ENCODE results near the gene NLRP6. TPM values are rescaled to one million over a fixed set of nuclear protein-coding genes. Genes with fewer than 3 reads are reported as not detected.

NLRP6 gene
- total and polyA plus RNA-seq, 9 donors, result 0.02 to 1.1 (median 0.20) TPM; not detected in 3

DNA sequence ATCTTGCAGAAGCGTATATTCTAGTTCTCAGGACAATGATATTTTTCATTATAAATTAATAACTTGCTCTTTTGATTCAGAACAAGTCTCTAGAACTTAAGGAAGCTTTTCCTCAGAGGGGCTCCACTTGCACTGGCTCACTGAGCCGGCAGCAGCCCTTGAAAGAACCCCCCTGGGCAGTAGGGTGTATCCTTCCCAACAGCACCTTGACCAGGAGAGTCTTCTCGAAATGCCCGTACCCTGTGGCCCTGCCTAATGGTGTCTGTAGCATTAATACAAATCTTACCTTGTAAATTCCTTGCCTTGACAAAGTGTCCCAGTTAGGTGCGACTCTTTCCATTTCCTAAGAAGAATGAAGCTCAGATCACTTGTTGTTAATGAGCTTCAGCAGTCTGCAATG, 27.9 kb upstream of the NLRP6 start:
- intact Hi-C loops (cut with DNase I), result no loop called here
- 86 to 92% (median 91%) methylated on average over 5 of the region's 5 CpGs for WGBS, 3 donors
- Histone ChIP-seq H3K36me3 (no peaks in the 10 kb centered on the region), H3K4me3 (no peak overlapping the region), H3K27me3 (no peaks in the 10 kb centered on the region), H3K4me1 (ENCODE audit: insufficient read depth) (no peaks in the 10 kb centered on the region), H3K27ac (no peak overlapping the region), H3K9me3 (no peaks in the 10 kb centered on the region)
- TF ChIP-seq POLR2A (IDR thresholded peaks at IDR 0.05), result no peak
- TF ChIP-seq, protein P1, sequence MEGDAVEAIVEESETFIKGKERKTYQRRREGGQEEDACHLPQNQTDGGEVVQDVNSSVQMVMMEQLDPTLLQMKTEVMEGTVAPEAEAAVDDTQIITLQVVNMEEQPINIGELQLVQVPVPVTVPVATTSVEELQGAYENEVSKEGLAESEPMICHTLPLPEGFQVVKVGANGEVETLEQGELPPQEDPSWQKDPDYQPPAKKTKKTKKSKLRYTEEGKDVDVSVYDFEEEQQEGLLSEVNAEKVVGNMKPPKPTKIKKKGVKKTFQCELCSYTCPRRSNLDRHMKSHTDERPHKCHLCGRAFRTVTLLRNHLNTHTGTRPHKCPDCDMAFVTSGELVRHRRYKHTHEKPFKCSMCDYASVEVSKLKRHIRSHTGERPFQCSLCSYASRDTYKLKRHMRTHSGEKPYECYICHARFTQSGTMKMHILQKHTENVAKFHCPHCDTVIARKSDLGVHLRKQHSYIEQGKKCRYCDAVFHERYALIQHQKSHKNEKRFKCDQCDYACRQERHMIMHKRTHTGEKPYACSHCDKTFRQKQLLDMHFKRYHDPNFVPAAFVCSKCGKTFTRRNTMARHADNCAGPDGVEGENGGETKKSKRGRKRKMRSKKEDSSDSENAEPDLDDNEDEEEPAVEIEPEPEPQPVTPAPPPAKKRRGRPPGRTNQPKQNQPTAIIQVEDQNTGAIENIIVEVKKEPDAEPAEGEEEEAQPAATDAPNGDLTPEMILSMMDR (IDR thresholded peaks at IDR 0.05), result no peak
- no peak for TF ChIP-seq EP300 (IDR thresholded peaks at IDR 0.05)
- DNase-seq, result no peak

DNA sequence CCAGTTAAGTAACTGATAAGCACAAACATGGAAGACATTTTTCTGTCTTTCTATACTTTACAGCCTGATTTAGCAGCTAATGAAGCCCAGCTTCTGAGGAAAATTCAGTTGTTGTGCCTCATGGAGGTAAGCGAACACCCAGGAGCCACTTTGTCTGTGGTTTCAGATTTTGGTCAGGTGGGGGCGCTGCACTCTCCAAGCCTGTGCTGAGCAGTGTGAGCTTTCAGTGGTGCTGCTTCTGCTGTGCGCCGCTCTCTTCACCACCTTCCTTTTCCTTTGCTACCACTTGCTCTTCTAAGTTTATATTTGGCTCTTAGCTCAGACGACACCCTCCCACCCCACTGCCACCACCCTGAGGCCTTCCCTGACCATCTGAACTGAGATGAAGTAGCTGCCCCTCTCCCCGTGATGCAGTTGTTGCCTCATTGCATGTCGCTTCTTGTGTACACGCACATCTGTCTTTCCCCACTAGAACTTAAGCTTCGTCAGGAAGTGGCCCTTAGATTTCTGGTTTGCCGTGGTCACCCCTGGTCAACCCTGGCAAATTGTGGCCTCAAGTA, 27.4 kb upstream of the NLRP6 start:
- Histone ChIP-seq H3K36me3 (no peaks in the 10 kb centered on the region), H3K9me3 (no peaks in the 10 kb centered on the region), H3K27ac (no peak overlapping the region), H3K4me3 (no peak overlapping the region), H3K4me1 (ENCODE audit: insufficient read depth) (no peaks in the 10 kb centered on the region), H3K27me3 (no peaks in the 10 kb centered on the region)
- no peak for TF ChIP-seq POLR2A (IDR thresholded peaks at IDR 0.05)
- TF ChIP-seq, protein P1 (IDR thresholded peaks at IDR 0.05), result peak in 2 of 3 donors; percentile 13 to 30
- no peak for TF ChIP-seq EP300 (IDR thresholded peaks at IDR 0.05)
- intact Hi-C loops (cut with DNase I), result no loop called here
- peak in 2 of 5 donors; percentile 56 to 65 for DNase-seq
- 79 to 83% (median 79%) methylated on average over 10 of the region's 10 CpGs for WGBS, 3 donors

DNA sequence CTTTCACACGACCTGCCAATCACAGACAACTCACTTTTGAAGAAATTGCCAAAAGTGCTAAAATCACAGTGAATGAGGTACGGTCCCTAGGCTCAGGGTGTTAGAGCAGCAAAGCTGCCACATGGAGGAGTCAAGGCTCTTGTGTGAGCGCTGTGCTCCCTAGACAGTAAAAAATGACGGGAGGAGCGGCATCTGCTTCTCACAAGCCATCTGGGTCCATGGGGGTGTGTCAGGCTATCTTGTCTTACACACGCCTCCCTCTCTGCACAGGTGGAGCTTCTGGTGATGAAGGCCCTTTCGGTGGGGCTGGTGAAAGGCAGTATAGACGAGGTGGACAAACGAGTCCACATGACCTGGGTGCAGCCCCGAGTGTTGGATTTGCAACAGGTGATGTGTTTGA, 26.7 kb upstream of the NLRP6 start:
- H3K9me3 ChIP-seq, result no peaks in the 10 kb centered on the region
- no peaks in the 10 kb centered on the region for H3K27me3 ChIP-seq
- intact Hi-C loops (cut with DNase I), result no loop called here
- no peak overlapping the region for H3K27ac ChIP-seq
- TF ChIP-seq EP300 (IDR thresholded peaks at IDR 0.05) (no peak), POLR2A (IDR thresholded peaks at IDR 0.05) (no peak)
- TF ChIP-seq, protein P1 (IDR thresholded peaks at IDR 0.05), result no peak
- 67 to 75% (median 69%) methylated on average over 10 of the region's 10 CpGs for WGBS, 3 donors
- H3K36me3 ChIP-seq, result no peaks in the 10 kb centered on the region
- H3K4me1 ChIP-seq (ENCODE audit: insufficient read depth), result no peaks in the 10 kb centered on the region
- DNase-seq, result no peak
- H3K4me3 ChIP-seq, result no peak overlapping the region

DNA sequence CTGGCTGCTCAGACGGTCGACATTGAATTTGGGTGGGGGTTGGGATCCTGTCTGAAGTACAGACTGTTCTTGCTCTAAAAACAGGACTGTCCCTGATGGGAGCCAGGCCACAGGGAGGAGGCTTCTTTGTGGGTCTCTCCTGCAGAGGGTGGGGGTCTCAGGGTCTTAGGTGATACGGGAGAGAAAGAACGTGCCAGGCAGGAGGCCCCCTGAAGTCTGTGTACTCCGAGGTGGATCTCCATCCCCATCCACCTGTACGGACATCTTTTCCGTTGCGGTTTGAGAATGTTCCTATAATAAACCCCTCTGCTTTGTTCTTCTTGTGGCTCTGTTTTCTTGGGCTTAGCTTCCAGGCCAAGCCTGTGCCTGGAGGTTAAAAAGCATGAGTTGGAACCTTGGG, 25.5 kb upstream of the NLRP6 start:
- intact Hi-C loops (cut with DNase I), result no loop called here
- H3K27me3 ChIP-seq, result no peaks in the 10 kb centered on the region
- TF ChIP-seq, protein P1 (IDR thresholded peaks at IDR 0.05), result no peak
- TF ChIP-seq POLR2A (IDR thresholded peaks at IDR 0.05) (no peak), EP300 (IDR thresholded peaks at IDR 0.05) (no peak)
- WGBS, 3 donors, result 74 to 81% (median 80%) methylated on average over 8 of the region's 8 CpGs
- no peak for DNase-seq
- no peaks in the 10 kb centered on the region for H3K9me3 ChIP-seq
- no peaks in the 10 kb centered on the region for H3K4me1 ChIP-seq (ENCODE audit: insufficient read depth)
- no peaks in the 10 kb centered on the region for H3K36me3 ChIP-seq
- no peak overlapping the region for H3K4me3 ChIP-seq
- no peak overlapping the region for H3K27ac ChIP-seq
